ENCODE data around the gene CFAP61. TPM values are rescaled to one million over a fixed set of nuclear protein-coding genes. Genes with fewer than 3 reads are reported as not detected.

The CFAP61 gene
- total RNA-seq, 3 donors from 2014 or later = 0.33 to 2.4 (median 0.59) TPM

DNA sequence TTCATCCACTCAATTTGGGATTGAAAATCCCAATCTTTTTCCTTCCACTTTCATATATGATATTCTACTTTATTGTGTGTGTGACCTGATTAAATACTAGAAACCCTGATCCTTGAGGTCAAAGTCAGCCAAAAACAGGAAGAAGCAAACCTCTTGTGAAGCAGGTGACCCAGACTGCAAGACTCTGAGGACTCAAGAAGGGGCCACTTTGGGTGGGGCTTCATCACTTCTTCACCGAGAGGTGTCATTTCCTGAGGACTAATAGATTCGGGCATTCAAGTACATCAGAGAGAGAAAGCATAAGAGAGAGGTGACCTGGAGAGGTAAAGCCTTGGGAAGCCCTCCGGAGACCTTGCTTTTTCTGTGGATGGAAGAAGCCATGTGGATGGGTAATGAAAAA lies 129.0 kb downstream of the CFAP61 start:
- Histone ChIP-seq H3K9me3 (peaks cover 0 to 12% of the 10 kb centered on the region in 2 donors), H3K27me3 (no peaks in the 10 kb centered on the region), H3K4me1 (no peaks in the 10 kb centered on the region), H3K27ac (no peak overlapping the region), H3K36me3 (no peaks in the 10 kb centered on the region), H3K4me3 (no peak overlapping the region)
- DNase-seq (ENCODE audit: low spot score in 2 of 2) = no peak
- TF ChIP-seq POLR2AphosphoS5 (IDR thresholded peaks at IDR 0.05) (no peak), POLR2A (IDR thresholded peaks at IDR 0.05) (no peak)
- TF ChIP-seq, protein P1, sequence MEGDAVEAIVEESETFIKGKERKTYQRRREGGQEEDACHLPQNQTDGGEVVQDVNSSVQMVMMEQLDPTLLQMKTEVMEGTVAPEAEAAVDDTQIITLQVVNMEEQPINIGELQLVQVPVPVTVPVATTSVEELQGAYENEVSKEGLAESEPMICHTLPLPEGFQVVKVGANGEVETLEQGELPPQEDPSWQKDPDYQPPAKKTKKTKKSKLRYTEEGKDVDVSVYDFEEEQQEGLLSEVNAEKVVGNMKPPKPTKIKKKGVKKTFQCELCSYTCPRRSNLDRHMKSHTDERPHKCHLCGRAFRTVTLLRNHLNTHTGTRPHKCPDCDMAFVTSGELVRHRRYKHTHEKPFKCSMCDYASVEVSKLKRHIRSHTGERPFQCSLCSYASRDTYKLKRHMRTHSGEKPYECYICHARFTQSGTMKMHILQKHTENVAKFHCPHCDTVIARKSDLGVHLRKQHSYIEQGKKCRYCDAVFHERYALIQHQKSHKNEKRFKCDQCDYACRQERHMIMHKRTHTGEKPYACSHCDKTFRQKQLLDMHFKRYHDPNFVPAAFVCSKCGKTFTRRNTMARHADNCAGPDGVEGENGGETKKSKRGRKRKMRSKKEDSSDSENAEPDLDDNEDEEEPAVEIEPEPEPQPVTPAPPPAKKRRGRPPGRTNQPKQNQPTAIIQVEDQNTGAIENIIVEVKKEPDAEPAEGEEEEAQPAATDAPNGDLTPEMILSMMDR (IDR thresholded peaks at IDR 0.05) = no peak
- intact Hi-C loops (cut with DNase I; ENCODE audit: low total_unique reads) = no loop called here

- TF ChIP-seq, protein P1 (IDR thresholded peaks at IDR 0.05) = no peak
- no peak for TF ChIP-seq POLR2AphosphoS5 (IDR thresholded peaks at IDR 0.05)
- TF ChIP-seq POLR2A (IDR thresholded peaks at IDR 0.05) = no peak
- Histone ChIP-seq H3K27me3 (no peaks in the 10 kb centered on the region), H3K9me3 (peaks cover 0 to 11% of the 10 kb centered on the region in 2 donors), H3K27ac (no peak overlapping the region), H3K4me3 (no peak overlapping the region), H3K4me1 (no peaks in the 10 kb centered on the region), H3K36me3 (no peaks in the 10 kb centered on the region)
- no peak for DNase-seq (ENCODE audit: low spot score in 2 of 2)
- intact Hi-C loops (cut with DNase I; ENCODE audit: low total_unique reads) = no loop called here
Observed at GRCh38 chr20:20184149-20184548, 131.8 kb downstream of the CFAP61 start.

DNA sequence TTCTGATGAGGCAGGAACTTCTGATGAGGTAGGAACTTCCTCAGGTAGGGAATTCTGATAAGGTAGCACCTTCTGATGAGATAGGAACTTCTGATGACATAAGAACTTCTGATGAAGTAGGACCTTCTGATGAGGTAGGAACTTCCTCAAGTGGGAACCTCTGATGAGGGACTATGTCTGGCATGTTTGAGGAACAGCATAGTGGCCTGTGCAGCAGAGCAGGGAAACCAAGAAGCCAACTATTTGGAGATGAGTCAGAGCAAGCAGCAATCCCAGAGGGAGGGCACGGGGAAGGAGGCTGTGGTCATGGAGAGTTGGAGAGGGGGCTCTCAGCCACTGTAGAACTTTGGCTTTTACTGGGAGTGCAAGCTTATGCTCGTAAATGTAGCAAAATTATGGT lies 132.4 kb downstream of the CFAP61 start:
- Histone ChIP-seq H3K27me3 (no peaks in the 10 kb centered on the region), H3K27ac (no peak overlapping the region), H3K36me3 (no peaks in the 10 kb centered on the region), H3K4me1 (no peaks in the 10 kb centered on the region), H3K9me3 (peaks cover 0 to 6% of the 10 kb centered on the region in 2 donors), H3K4me3 (no peak overlapping the region)
- TF ChIP-seq, protein P1 (IDR thresholded peaks at IDR 0.05) = no peak
- no peak for TF ChIP-seq POLR2A (IDR thresholded peaks at IDR 0.05)
- DNase-seq (ENCODE audit: low spot score in 2 of 2) = no peak
- intact Hi-C loops (cut with DNase I; ENCODE audit: low total_unique reads) = no loop called here

- DNase-seq (ENCODE audit: low spot score in 2 of 2) = no peak
- no peaks in the 10 kb centered on the region for H3K4me1 ChIP-seq
- TF ChIP-seq, protein P1 (IDR thresholded peaks at IDR 0.05) = no peak
- TF ChIP-seq POLR2AphosphoS5 (IDR thresholded peaks at IDR 0.05) (no peak), POLR2A (IDR thresholded peaks at IDR 0.05) (no peak)
- no peaks in the 10 kb centered on the region for H3K36me3 ChIP-seq
- intact Hi-C loops (cut with DNase I; ENCODE audit: low total_unique reads) = no loop called here
- no peaks in the 10 kb centered on the region for H3K9me3 ChIP-seq
- no peak overlapping the region for H3K4me3 ChIP-seq
- no peaks in the 10 kb centered on the region for H3K27me3 ChIP-seq
- no peak overlapping the region for H3K27ac ChIP-seq
Observed at GRCh38 chr20:20188647-20189046, 136.3 kb downstream of the CFAP61 start.

GRCh38 chr20:20192366-20192765 lies 140.0 kb downstream of the CFAP61 start:
- Histone ChIP-seq H3K4me3 (no peak overlapping the region), H3K27ac (no peak overlapping the region), H3K4me1 (no peaks in the 10 kb centered on the region), H3K36me3 (no peaks in the 10 kb centered on the region), H3K9me3 (no peaks in the 10 kb centered on the region), H3K27me3 (no peaks in the 10 kb centered on the region)
- intact Hi-C loops (cut with DNase I; ENCODE audit: low total_unique reads) = loop anchor here (5.0 kb wide), 1 partner anchor 130 kb away; no protein-coding TSS in a partner anchor
- TF ChIP-seq POLR2A (IDR thresholded peaks at IDR 0.05) = no peak
- TF ChIP-seq, protein P1 (IDR thresholded peaks at IDR 0.05) = no peak
- TF ChIP-seq POLR2AphosphoS5 (IDR thresholded peaks at IDR 0.05) = no peak
- no peak for DNase-seq (ENCODE audit: low spot score in 2 of 2)

Data from breast epithelium (tissue), 4 donors.